Ishikawa (cell line): ENCODE results near the gene OBP2B.

Experiments
- CEBPB ChIP-seq: IDR thresholded peaks from 2 replicates; pipeline ENCODE4 v1.6.1; 2012
- CREB1 ChIP-seq: IDR thresholded peaks from 2 replicates; pipeline ENCODE4 v1.6.1; 2012; ENCODE audit warnings: low read depth
- EP300 ChIP-seq: IDR thresholded peaks from 2 replicates; pipeline ENCODE4 v1.6.1; 2012; ENCODE audit warnings: borderline replicate concordance
- NFIC ChIP-seq: IDR thresholded peaks from 2 replicates; pipeline ENCODE4 v1.6.1; 2012
- REST ChIP-seq: IDR thresholded peaks from 2 replicates; pipeline ENCODE4 v1.6.1; 2012; ENCODE audit warnings: low read depth, mild to moderate bottlenecking
- TCF12 ChIP-seq: IDR thresholded peaks from 2 replicates; pipeline ENCODE4 v1.6.1; 2012; ENCODE audit warnings: low read depth
- TF ChIP-seq, protein P1 (sequence below): IDR thresholded peaks from 2 replicates; pipeline ENCODE4 v1.6.1; 2012

- TF ChIP-seq, protein P1, sequence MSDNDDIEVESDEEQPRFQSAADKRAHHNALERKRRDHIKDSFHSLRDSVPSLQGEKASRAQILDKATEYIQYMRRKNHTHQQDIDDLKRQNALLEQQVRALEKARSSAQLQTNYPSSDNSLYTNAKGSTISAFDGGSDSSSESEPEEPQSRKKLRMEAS: no peak
- TF ChIP-seq EP300 (no peak), TCF12 (no peak), CREB1 (no peak), CEBPB (no peak), NFIC (peak; percentile 16; the same call in 1 of the 2 replicates), REST (no peak)
These were observed 41.7 kb upstream of the OBP2B start for GRCh38 chr9:133250741-133251170.
